ENCODE results near the gene STK32A.

DNA sequence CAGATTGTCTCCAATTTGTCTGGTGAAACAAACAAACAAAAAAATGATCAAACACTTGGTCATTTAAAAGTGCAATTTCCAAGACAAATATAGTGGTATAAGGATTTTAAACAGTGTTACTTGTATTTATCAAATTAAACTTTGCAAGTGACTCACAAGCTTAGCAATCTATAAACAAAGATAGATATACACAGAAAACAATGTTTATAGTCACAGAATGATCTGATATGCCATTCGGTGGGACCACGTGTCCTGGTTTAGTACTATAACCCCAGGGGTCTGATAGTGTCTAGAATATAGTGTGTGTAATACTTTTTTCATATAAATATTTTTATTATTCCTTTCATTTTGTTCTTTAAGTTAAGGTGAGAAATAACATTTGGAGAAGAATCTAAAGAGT lies 183.8 kb downstream of the STK32A start:
- TF ChIP-seq POLR2A (IDR thresholded peaks at IDR 0.05; ENCODE audit: borderline replicate concordance, extremely low read depth, insufficient read depth, insufficient read length) (no peak), ZFX (IDR thresholded peaks at IDR 0.05) (no peak), JUND (IDR thresholded peaks at IDR 0.05) (no peak), EZH2phosphoT487 (IDR thresholded peaks at IDR 0.05; ENCODE audit: borderline replicate concordance) (no peak), SIN3A (IDR thresholded peaks at IDR 0.05; ENCODE audit: low read depth) (no peak), POLR2AphosphoS5 (IDR thresholded peaks at IDR 0.05; ENCODE audit: low read depth, low read length) (no peak), EZH2 (IDR thresholded peaks at IDR 0.05) (no peak), ELF1 (IDR thresholded peaks at IDR 0.05; ENCODE audit: borderline replicate concordance, low read depth) (no peak), YY1 (IDR thresholded peaks at IDR 0.05; ENCODE audit: extremely low read depth, insufficient replicate concordance, low read depth, low read length) (no peak), SRF (IDR thresholded peaks at IDR 0.05; ENCODE audit: low read depth) (no peak)
- TF ChIP-seq, protein P1, sequence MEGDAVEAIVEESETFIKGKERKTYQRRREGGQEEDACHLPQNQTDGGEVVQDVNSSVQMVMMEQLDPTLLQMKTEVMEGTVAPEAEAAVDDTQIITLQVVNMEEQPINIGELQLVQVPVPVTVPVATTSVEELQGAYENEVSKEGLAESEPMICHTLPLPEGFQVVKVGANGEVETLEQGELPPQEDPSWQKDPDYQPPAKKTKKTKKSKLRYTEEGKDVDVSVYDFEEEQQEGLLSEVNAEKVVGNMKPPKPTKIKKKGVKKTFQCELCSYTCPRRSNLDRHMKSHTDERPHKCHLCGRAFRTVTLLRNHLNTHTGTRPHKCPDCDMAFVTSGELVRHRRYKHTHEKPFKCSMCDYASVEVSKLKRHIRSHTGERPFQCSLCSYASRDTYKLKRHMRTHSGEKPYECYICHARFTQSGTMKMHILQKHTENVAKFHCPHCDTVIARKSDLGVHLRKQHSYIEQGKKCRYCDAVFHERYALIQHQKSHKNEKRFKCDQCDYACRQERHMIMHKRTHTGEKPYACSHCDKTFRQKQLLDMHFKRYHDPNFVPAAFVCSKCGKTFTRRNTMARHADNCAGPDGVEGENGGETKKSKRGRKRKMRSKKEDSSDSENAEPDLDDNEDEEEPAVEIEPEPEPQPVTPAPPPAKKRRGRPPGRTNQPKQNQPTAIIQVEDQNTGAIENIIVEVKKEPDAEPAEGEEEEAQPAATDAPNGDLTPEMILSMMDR (IDR thresholded peaks at IDR 0.05 in 2 of 3, conservative IDR thresholded peaks at IDR 0.05 in 1 of 3; ENCODE audit: borderline replicate concordance in 1 of 3, insufficient read depth in 1 of 3, low read depth in 2 of 3, low read length in 2 of 3): no peak
- TF ChIP-seq, protein P2, sequence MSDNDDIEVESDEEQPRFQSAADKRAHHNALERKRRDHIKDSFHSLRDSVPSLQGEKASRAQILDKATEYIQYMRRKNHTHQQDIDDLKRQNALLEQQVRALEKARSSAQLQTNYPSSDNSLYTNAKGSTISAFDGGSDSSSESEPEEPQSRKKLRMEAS (IDR thresholded peaks at IDR 0.05): no peak
- TF ChIP-seq, protein P3, sequence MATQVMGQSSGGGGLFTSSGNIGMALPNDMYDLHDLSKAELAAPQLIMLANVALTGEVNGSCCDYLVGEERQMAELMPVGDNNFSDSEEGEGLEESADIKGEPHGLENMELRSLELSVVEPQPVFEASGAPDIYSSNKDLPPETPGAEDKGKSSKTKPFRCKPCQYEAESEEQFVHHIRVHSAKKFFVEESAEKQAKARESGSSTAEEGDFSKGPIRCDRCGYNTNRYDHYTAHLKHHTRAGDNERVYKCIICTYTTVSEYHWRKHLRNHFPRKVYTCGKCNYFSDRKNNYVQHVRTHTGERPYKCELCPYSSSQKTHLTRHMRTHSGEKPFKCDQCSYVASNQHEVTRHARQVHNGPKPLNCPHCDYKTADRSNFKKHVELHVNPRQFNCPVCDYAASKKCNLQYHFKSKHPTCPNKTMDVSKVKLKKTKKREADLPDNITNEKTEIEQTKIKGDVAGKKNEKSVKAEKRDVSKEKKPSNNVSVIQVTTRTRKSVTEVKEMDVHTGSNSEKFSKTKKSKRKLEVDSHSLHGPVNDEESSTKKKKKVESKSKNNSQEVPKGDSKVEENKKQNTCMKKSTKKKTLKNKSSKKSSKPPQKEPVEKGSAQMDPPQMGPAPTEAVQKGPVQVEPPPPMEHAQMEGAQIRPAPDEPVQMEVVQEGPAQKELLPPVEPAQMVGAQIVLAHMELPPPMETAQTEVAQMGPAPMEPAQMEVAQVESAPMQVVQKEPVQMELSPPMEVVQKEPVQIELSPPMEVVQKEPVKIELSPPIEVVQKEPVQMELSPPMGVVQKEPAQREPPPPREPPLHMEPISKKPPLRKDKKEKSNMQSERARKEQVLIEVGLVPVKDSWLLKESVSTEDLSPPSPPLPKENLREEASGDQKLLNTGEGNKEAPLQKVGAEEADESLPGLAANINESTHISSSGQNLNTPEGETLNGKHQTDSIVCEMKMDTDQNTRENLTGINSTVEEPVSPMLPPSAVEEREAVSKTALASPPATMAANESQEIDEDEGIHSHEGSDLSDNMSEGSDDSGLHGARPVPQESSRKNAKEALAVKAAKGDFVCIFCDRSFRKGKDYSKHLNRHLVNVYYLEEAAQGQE (IDR thresholded peaks at IDR 0.05; ENCODE audit: low read depth): no peak
